C4-2B (cell line): ENCODE results near the gene LHX2.

Experiments
- ZFX ChIP-seq: fragments of 450-650 bp; IDR thresholded peaks from 2 replicates; pipeline ENCODE4 v1.6.1; 2017
- TF ChIP-seq, protein P1 (sequence below): fragments of 450-650 bp; conservative IDR thresholded peaks from 2 replicates; pipeline ENCODE4 v1.5.1; 2017; ENCODE audit warnings: mild to moderate bottlenecking

DNA sequence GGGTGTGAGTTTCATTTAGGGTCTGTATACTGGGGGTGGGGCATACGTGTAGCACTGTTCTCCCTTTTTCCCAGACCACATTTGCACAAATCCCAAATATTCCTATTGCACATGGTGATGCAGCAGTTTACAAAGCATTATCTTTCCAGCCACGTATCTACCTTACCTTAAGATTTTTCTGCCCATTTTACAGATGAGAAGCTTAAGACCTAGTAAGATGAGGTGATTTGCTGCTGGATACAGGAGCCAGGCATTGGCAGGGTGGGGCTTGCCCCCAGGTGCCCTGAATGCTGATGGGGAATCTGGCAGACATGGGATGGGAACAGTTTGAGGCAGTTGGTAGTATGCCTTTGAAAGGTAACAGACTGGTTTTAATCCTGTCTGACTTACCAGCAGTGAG is 12.5 kb downstream of the LHX2 start:
- TF ChIP-seq, protein P1, sequence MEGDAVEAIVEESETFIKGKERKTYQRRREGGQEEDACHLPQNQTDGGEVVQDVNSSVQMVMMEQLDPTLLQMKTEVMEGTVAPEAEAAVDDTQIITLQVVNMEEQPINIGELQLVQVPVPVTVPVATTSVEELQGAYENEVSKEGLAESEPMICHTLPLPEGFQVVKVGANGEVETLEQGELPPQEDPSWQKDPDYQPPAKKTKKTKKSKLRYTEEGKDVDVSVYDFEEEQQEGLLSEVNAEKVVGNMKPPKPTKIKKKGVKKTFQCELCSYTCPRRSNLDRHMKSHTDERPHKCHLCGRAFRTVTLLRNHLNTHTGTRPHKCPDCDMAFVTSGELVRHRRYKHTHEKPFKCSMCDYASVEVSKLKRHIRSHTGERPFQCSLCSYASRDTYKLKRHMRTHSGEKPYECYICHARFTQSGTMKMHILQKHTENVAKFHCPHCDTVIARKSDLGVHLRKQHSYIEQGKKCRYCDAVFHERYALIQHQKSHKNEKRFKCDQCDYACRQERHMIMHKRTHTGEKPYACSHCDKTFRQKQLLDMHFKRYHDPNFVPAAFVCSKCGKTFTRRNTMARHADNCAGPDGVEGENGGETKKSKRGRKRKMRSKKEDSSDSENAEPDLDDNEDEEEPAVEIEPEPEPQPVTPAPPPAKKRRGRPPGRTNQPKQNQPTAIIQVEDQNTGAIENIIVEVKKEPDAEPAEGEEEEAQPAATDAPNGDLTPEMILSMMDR, result no peak
- no peak for TF ChIP-seq ZFX
